Left ventricle myocardium inferior (tissue), 1 donor: Measurements from ENCODE around the gene URI1. TPM values are rescaled to one million over a fixed set of nuclear protein-coding genes. Genes with fewer than 3 reads are reported as not detected.

Experiments
- DNase-seq: peaks from one replicate; pipeline ENCODE4 v3.0.0-alpha.2; 2020
- H3K27ac ChIP-seq: fragments of 200-600 bp; replicated peaks from 2 replicates; pipeline ENCODE4 v1.8.0; 2021
- H3K27me3 ChIP-seq: fragments of 200-600 bp; 2 replicates; pipeline ENCODE4 v1.8.0; 2021; ENCODE audit warnings: low read depth
- H3K36me3 ChIP-seq: fragments of 200-600 bp; 2 replicates; pipeline ENCODE4 v1.8.0; 2021
- H3K4me1 ChIP-seq: fragments of 200-600 bp; 2 replicates; pipeline ENCODE4 v1.8.0; 2021
- H3K4me3 ChIP-seq: fragments of 200-600 bp; 2 replicates; pipeline ENCODE4 v1.8.0; 2021; ENCODE audit warnings: mild to moderate bottlenecking, moderate library complexity
- H3K9me3 ChIP-seq: fragments of 200-600 bp; replicated peaks from 2 replicates; pipeline ENCODE4 v1.8.0; 2021
- CTCF ChIP-seq: fragments of 200-600 bp; IDR thresholded peaks from 2 replicates; pipeline ENCODE4 v1.8.0; 2021; ENCODE audit warnings: antibody characterized with exemption, mild to moderate bottlenecking, borderline replicate concordance
- intact Hi-C: fragments of 100-400 bp; cut with micrococcal nuclease; formaldehyde crosslinking; loops from one replicate; pipeline ENCODE4 v1.11.0; 2022
- total RNA-seq: library from RNA; stranded (reverse); fragmentation: NEBNext Ultra II Directional; extraction: Animal tissue kit (Norgen Biotek cat#: 25700); gene quantifications from one replicate; pipeline ENCODE4 v1.2.1, GENCODE V29; 2021
- donor health status: DM: no; HTN: yes; CAD: no; lungs with severe emphysema.

Gene URI1
- total RNA-seq, 1 donor from 2014 or later: 43.0 TPM

GRCh38 chr19:30011051-30011578 lies 69.1 kb downstream of the URI1 start:
- intact Hi-C loops: no loop called here
- no peak for DNase-seq
- Histone ChIP-seq H3K36me3 (peaks cover 50% of the 10 kb centered on the region), H3K27ac (no peak overlapping the region), H3K27me3 (no peaks in the 10 kb centered on the region), H3K4me3 (no peak overlapping the region), H3K4me1 (no peaks in the 10 kb centered on the region), H3K9me3 (no peaks in the 10 kb centered on the region)
- TF ChIP-seq CTCF: no peak

- Histone ChIP-seq H3K36me3 (peaks cover 45% of the 10 kb centered on the region), H3K4me1 (no peaks in the 10 kb centered on the region), H3K9me3 (no peaks in the 10 kb centered on the region), H3K4me3 (no peak overlapping the region), H3K27ac (no peak overlapping the region), H3K27me3 (no peaks in the 10 kb centered on the region)
- intact Hi-C loops: no loop called here
- TF ChIP-seq CTCF: no peak
- no peak for DNase-seq
Measured at GRCh38 chr19:30014770-30015169, 72.7 kb downstream of the URI1 start.

GRCh38 chr19:30017172-30017571 lies 75.1 kb downstream of the URI1 start:
- Histone ChIP-seq H3K9me3 (peaks cover under 1% of the 10 kb centered on the region), H3K4me3 (no peak overlapping the region), H3K4me1 (no peaks in the 10 kb centered on the region), H3K36me3 (peaks cover 29% of the 10 kb centered on the region), H3K27ac (no peak overlapping the region), H3K27me3 (no peaks in the 10 kb centered on the region)
- no peak for TF ChIP-seq CTCF
- no peak for DNase-seq
- intact Hi-C loops: no loop called here

GRCh38 chr19:30020189-30020588 lies 78.2 kb downstream of the URI1 start:
- H3K4me3 ChIP-seq: no peak overlapping the region
- no peaks in the 10 kb centered on the region for H3K27me3 ChIP-seq
- no peak for DNase-seq
- H3K9me3 ChIP-seq: peaks cover 9% of the 10 kb centered on the region
- H3K27ac ChIP-seq: no peak overlapping the region
- H3K4me1 ChIP-seq: no peaks in the 10 kb centered on the region
- TF ChIP-seq CTCF: no peak
- intact Hi-C loops: no loop called here
- peaks cover 9% of the 10 kb centered on the region for H3K36me3 ChIP-seq

- Histone ChIP-seq H3K27ac (no peak overlapping the region), H3K36me3 (peaks cover 7% of the 10 kb centered on the region), H3K9me3 (peaks cover 9% of the 10 kb centered on the region), H3K4me3 (no peak overlapping the region), H3K4me1 (no peaks in the 10 kb centered on the region), H3K27me3 (no peaks in the 10 kb centered on the region)
- TF ChIP-seq CTCF: no peak
- DNase-seq: no peak
- intact Hi-C loops: no loop called here
Measured at GRCh38 chr19:30022659-30023058, 80.6 kb downstream of the URI1 start.
